NCI-H2029 treated with DMSO at 0.1 percent for 48 hours (cell line): ENCODE data around the gene DIP2B.
"Not testable (repeated sequence)": the region's sequence is repeated elsewhere in the genome, so short reads cannot be mapped to it uniquely, and the experiment has no call there.

ENCODE experiments used
- DNase-seq: peaks from one replicate; lab custom pipeline; 2025; lab: John Stamatoyannopoulos, UW

The DIP2B gene

GRCh38 chr12:50520416-50521207, 15.8 kb downstream of the DIP2B start:
- DNase-seq: no peak

- DNase-seq: not testable (repeated sequence)
Observed at GRCh38 chr12:50521781-50522180, 17.0 kb downstream of the DIP2B start.

GRCh38 chr12:50523772-50524171, 19.0 kb downstream of the DIP2B start:
- no peak for DNase-seq

- no peak for DNase-seq
Observed at GRCh38 chr12:50524621-50525020, 19.8 kb downstream of the DIP2B start.

- no peak for DNase-seq
Observed at GRCh38 chr12:50525422-50525821, 20.6 kb downstream of the DIP2B start.

- DNase-seq: no peak
Observed at GRCh38 chr12:50527359-50527726, 22.6 kb downstream of the DIP2B start.

GRCh38 chr12:50528800-50529199, 24.0 kb downstream of the DIP2B start:
- no peak for DNase-seq

- no peak for DNase-seq
Observed at GRCh38 chr12:50529345-50529744, 24.6 kb downstream of the DIP2B start.

GRCh38 chr12:50530532-50530931, 25.7 kb downstream of the DIP2B start:
- no peak for DNase-seq

GRCh38 chr12:50533203-50533584, 28.4 kb downstream of the DIP2B start:
- DNase-seq: no peak

GRCh38 chr12:50533971-50534370, 29.2 kb downstream of the DIP2B start:
- no peak for DNase-seq

- DNase-seq: peak; percentile 93
Observed at GRCh38 chr12:50536831-50537537, 32.2 kb downstream of the DIP2B start.

- peak; percentile 93 for DNase-seq
Observed at GRCh38 chr12:50537538-50537919, 32.7 kb downstream of the DIP2B start.

- DNase-seq: no peak
Observed at GRCh38 chr12:50538182-50538581, 33.4 kb downstream of the DIP2B start.

- no peak for DNase-seq
Observed at GRCh38 chr12:50541139-50541538, 36.4 kb downstream of the DIP2B start.

GRCh38 chr12:50542448-50542847, 37.7 kb downstream of the DIP2B start:
- no peak for DNase-seq

- DNase-seq: not testable (repeated sequence)
Observed at GRCh38 chr12:50543188-50543587, 38.4 kb downstream of the DIP2B start.

GRCh38 chr12:50545213-50545612, 40.4 kb downstream of the DIP2B start:
- no peak for DNase-seq

GRCh38 chr12:50545786-50546185, 41.0 kb downstream of the DIP2B start:
- no peak for DNase-seq

- DNase-seq: no peak
Observed at GRCh38 chr12:50546441-50547318, 41.9 kb downstream of the DIP2B start.

- no peak for DNase-seq
Observed at GRCh38 chr12:50547742-50548141, 43.0 kb downstream of the DIP2B start.

GRCh38 chr12:50549885-50550284, 45.1 kb downstream of the DIP2B start:
- DNase-seq: no peak
